GM13976 (cell line): ENCODE results near the gene NAP1L2.

ENCODE experiments used
- DNase-seq: peaks from one replicate; pipeline ENCODE4 v3.0.0; 2012; ENCODE audit warnings: low spot score
- in situ Hi-C: fragments of 300-500 bp; cut with MboI; formaldehyde crosslinking; loops from one replicate; pipeline ENCODE4 v1.12.0; 2022; ENCODE audit warnings: low sequenced_read_pairs, mixed read lengths, inconsistent platforms; ENCODE audit not compliant: unreplicated experiment
- TF ChIP-seq, protein P1 (sequence below): IDR thresholded peaks from 2 replicates; pipeline ENCODE4 v1.5.1; 2012; ENCODE audit warnings: borderline replicate concordance, mild to moderate bottlenecking; ENCODE audit not compliant: insufficient read depth; ENCODE audit errors: extremely low read depth, missing control alignments, control extremely low read depth

The NAP1L2 gene, protein sequence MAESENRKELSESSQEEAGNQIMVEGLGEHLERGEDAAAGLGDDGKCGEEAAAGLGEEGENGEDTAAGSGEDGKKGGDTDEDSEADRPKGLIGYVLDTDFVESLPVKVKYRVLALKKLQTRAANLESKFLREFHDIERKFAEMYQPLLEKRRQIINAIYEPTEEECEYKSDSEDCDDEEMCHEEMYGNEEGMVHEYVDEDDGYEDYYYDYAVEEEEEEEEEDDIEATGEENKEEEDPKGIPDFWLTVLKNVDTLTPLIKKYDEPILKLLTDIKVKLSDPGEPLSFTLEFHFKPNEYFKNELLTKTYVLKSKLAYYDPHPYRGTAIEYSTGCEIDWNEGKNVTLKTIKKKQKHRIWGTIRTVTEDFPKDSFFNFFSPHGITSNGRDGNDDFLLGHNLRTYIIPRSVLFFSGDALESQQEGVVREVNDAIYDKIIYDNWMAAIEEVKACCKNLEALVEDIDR

DNA sequence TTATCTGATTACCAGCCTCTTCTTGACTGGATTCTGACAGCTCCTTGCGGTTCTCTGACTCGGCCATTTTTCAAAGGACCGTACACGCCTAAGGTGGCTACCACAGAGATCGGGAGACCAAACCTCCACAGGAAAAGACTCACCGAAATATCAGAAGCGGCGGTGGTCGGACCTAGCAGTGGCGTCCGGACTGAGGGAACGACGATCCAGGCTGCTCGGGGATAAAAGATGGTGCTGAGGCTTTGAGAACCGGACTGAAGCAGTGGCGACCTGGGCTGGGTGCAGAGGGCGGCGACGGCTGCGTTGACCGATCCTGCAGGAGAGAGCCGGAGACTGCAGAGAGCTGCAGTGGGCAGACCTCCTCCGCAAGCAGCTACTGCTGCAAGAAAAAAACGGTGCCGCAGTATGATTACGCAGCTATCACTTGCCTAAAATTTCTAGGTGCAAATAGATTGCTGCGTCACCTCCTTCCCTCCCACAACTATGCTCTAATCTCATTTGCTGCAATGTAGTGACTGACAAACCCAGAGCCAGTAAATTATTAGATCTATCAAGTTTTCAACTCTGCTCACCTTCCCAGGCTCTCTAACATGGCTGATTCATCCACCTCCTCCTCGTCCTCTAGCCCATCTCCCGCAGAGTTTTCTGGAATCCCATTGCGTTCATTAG is at the start of gene NAP1L2:
Gene NAP1L2 (minus strand): TSS at position 426 of the 669 bp plus-strand sequence. CDS start 359 bp downstream, at position 67.
- TF ChIP-seq, protein P1, sequence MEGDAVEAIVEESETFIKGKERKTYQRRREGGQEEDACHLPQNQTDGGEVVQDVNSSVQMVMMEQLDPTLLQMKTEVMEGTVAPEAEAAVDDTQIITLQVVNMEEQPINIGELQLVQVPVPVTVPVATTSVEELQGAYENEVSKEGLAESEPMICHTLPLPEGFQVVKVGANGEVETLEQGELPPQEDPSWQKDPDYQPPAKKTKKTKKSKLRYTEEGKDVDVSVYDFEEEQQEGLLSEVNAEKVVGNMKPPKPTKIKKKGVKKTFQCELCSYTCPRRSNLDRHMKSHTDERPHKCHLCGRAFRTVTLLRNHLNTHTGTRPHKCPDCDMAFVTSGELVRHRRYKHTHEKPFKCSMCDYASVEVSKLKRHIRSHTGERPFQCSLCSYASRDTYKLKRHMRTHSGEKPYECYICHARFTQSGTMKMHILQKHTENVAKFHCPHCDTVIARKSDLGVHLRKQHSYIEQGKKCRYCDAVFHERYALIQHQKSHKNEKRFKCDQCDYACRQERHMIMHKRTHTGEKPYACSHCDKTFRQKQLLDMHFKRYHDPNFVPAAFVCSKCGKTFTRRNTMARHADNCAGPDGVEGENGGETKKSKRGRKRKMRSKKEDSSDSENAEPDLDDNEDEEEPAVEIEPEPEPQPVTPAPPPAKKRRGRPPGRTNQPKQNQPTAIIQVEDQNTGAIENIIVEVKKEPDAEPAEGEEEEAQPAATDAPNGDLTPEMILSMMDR: no peak
- DNase-seq: peak; percentile 36
- in situ Hi-C loops: no loop called here

DNA sequence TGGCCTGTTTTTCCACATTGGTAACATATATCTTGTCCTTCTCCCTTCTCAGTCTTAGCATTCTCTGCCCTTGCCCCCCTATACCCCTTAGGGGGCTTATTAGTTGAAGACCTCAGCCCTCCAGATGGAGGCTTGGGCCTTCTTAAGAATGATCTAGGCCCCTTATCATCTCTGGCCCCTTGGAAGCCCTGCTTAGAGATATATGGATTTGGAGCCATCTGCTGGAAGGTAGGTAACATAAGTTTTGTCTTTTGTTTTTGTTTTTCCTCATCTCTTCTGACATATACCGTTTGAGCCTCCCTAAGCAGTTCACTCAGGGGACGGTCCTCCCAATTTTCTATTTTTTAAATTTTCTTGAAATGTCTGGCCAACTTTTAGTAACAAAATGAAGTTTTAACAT is 48.3 kb upstream of the NAP1L2 start:
- TF ChIP-seq, protein P1: no peak
- in situ Hi-C loops: no loop called here
- peak; percentile 5 for DNase-seq

DNA sequence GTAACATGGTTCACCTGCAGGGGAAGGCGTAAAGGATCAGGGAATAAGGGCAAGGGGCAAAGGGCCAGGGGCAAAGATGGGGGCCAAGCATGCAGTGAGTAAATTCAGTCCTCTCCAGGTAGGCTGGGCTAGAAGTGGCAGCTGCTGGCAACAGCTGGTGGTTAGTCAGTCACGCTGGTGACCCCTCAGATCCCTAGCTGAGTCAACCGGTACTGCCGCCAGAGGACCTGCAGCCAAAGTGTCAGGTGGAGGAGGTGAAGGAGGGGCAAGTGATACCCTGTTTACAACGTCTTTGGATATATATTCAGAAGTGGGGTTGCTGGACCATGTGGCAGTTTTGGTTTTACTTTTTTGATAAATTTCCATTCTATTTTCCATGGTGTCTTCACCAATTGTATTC is 24.6 kb upstream of the NAP1L2 start:
- DNase-seq: no peak
- in situ Hi-C loops: no loop called here
- TF ChIP-seq, protein P1: no peak

DNA sequence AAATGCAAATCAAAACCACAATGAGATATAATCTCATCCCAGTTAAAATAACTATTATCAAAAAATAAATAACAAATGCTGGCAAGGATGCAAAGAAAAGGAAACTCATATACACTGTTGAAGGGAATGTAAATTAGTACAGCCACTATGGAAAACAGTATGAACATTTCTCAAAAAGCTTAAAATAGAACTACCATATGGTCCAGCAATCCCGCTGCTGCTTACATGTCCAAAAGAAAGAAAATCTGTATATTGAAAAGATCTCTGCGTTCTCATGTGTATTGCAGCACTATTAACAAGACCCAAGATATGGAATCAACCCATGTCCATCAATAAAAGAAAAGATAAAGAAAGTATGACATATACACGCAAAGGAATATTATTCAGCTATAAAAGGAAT is 3.0 kb upstream of the NAP1L2 start:
- TF ChIP-seq, protein P1: no peak
- in situ Hi-C loops: no loop called here

DNA sequence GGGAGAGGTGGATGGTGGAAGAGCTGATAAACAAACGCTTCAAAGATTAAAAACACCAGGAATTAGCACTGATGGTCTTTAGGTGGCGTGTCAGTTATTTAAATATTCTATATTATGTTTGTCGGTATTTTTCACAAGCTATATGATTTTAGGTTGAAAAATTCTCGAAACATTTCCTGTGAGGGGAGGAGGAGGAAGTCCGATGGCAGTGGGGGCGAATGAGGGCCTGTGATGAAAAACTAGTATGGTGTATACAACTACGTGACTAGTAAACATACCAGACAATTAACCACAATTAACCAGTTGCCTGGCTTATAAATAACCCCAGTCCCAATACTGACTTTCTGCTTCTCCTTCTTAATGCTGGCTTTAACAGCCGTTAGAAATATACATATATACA is 595 bp upstream of the NAP1L2 start:
- no peak for DNase-seq
- in situ Hi-C loops: no loop called here
- TF ChIP-seq, protein P1: no peak

More for the DNA sequence above, 3.0 kb upstream of the NAP1L2 start:
- no peak for DNase-seq

DNA sequence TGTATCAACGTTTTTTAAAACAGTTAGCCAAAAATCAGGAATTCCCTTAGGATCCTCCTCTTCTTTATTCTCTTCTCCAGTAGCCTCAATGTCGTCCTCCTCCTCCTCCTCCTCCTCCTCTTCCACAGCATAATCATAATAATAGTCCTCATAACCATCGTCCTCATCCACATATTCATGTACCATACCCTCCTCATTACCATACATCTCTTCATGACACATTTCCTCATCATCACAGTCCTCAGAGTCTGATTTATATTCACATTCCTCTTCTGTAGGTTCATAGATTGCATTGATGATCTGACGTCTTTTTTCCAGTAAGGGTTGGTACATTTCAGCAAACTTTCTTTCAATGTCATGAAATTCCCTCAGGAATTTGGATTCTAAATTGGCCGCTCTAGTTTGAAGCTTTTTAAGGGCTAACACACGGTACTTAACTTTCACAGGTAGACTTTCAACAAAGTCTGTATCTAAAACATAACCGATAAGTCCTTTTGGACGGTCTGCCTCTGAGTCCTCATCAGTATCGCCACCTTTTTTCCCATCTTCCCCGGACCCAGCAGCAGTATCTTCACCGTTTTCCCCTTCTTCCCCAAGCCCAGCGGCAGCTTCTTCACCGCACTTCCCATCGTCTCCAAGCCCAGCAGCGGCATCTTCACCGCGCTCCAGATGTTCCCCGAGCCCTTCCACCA is 771 bp downstream of the NAP1L2 start:
- DNase-seq: no peak
- TF ChIP-seq, protein P1: no peak
- in situ Hi-C loops: no loop called here
